ENCODE measurements around the gene MRPL14. TPM values are rescaled to one million over a fixed set of nuclear protein-coding genes. Genes with fewer than 3 reads are reported as not detected.
A peak's percentile ranks its signal among the peaks of the same experiment; 100 is the strongest.

MRPL14 gene
- total and polyA plus RNA-seq, 2 experiments from 2014 or later: 62.6 to 191 TPM

DNA sequence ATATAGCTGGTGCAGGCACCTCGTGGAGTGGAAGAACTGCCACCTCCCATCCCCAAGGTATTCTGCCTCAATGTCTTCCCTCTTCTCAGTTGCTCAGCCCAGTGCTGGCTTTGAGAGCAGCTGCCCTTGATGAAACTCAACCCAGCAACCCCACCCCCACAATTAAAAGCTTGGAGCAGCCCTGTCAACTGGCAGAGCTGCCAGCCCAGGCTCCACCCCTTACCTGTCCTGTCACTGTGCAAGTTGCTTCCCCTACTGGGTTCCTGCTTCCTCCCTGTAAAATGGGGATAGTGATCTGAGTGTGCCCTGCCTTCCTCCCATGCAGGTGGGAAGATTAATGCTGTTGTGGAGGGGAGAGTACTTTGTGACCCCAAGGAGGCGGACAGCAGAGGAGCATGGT is 4.6 kb upstream of the MRPL14 start (continued):
- TF ChIP-seq EZH2 (IDR thresholded peaks at IDR 0.05; ENCODE audit: low read depth, unreplicated experiment) (no peak), EZH2phosphoT487 (IDR thresholded peaks at IDR 0.05; ENCODE audit: unreplicated experiment) (no peak), JUNB (IDR thresholded peaks at IDR 0.05; ENCODE audit: unreplicated experiment) (no peak)

DNA sequence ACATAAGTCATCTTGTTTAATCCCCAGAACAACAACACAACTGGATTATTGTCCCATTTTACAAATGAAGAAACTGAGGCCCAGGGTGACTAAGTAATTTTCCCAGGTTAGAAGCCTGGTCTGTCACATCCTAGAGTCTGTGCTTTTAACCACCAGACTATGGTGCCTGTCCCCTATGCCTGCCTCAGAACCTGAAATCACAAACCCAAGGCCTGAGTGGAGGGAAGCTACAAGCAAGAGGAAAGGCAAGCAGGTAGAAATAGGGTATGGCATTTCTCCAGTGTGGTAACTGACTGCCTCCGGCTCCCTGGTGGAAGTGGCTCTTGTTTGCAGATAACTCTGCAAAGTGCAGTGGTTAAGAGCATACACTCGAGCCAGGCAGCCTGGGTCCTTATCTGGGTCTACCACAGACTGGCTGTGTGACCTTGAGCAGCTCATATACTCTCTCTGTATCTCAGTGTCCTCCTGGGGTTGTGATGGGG is 2.6 kb upstream of the MRPL14 start:
- peaks cover 30% of the 10 kb centered on the region for H4K20me1 ChIP-seq (replicated peaks; ENCODE audit: insufficient read depth)
- H3K4me1 Mint-ChIP-seq: peaks cover 50% of the 10 kb centered on the region

More for the DNA sequence above, 2.6 kb upstream of the MRPL14 start:
- Mint-ChIP-seq H3K36me3 (ENCODE audit: low read depth) (peaks cover 4% of the 10 kb centered on the region; the same call in 2 of the 3 replicates), H3K9me3 (no peaks in the 10 kb centered on the region; the same call in 2 of the 3 replicates), H3K27ac (no peak overlapping the region), H3K4me3 (peak overlapping the region; percentile 51; the same call in 1 of the 3 replicates), H3K27me3 (ENCODE audit: insufficient read depth, low read depth, poor library complexity) (peaks cover 26% of the 10 kb centered on the region)
- no peak overlapping the region for H3K4me2 ChIP-seq
- no peaks in the 10 kb centered on the region for H3K36me3 ChIP-seq (ENCODE audit: insufficient read depth)
- no peak overlapping the region for H3K4me3 ChIP-seq
- peaks cover 46% of the 10 kb centered on the region for H3K79me2 ChIP-seq (replicated peaks; ENCODE audit: insufficient read depth)
- no peaks in the 10 kb centered on the region for H3K27me3 ChIP-seq (ENCODE audit: insufficient read depth)
- H3K9me2 ChIP-seq (ENCODE audit: insufficient read depth): no peaks in the 10 kb centered on the region
- H3K27ac ChIP-seq (ENCODE audit: low read depth): no peak overlapping the region
- DNase-seq (ENCODE audit: low spot score): no peak
- 0 out of 2 replicates have a peak, but pooled peaks cover 12% of the 10 kb centered on the region for H3F3A ChIP-seq (replicated peaks; ENCODE audit: low read depth)
- peaks cover 44% of the 10 kb centered on the region for H3K4me1 ChIP-seq (ENCODE audit: insufficient read depth)
- no peak overlapping the region for H2AFZ ChIP-seq
- TF ChIP-seq CREB1 (CRISPR knock-in tag; IDR thresholded peaks at IDR 0.05; ENCODE audit: low read depth) (no peak), ZNF331 (CRISPR knock-in tag; IDR thresholded peaks at IDR 0.05; ENCODE audit: low read depth) (no peak), POLR2AphosphoS5 (IDR thresholded peaks at IDR 0.05; ENCODE audit: low read depth) (no peak), ZNF114 (CRISPR knock-in tag; IDR thresholded peaks at IDR 0.05) (no peak), NANOG (IDR thresholded peaks at IDR 0.05; ENCODE audit: borderline replicate concordance) (no peak), JUNB (IDR thresholded peaks at IDR 0.05; ENCODE audit: unreplicated experiment) (no peak)
- TF ChIP-seq, protein P1, sequence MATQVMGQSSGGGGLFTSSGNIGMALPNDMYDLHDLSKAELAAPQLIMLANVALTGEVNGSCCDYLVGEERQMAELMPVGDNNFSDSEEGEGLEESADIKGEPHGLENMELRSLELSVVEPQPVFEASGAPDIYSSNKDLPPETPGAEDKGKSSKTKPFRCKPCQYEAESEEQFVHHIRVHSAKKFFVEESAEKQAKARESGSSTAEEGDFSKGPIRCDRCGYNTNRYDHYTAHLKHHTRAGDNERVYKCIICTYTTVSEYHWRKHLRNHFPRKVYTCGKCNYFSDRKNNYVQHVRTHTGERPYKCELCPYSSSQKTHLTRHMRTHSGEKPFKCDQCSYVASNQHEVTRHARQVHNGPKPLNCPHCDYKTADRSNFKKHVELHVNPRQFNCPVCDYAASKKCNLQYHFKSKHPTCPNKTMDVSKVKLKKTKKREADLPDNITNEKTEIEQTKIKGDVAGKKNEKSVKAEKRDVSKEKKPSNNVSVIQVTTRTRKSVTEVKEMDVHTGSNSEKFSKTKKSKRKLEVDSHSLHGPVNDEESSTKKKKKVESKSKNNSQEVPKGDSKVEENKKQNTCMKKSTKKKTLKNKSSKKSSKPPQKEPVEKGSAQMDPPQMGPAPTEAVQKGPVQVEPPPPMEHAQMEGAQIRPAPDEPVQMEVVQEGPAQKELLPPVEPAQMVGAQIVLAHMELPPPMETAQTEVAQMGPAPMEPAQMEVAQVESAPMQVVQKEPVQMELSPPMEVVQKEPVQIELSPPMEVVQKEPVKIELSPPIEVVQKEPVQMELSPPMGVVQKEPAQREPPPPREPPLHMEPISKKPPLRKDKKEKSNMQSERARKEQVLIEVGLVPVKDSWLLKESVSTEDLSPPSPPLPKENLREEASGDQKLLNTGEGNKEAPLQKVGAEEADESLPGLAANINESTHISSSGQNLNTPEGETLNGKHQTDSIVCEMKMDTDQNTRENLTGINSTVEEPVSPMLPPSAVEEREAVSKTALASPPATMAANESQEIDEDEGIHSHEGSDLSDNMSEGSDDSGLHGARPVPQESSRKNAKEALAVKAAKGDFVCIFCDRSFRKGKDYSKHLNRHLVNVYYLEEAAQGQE (IDR thresholded peaks at IDR 0.05; ENCODE audit: unreplicated experiment): no peak
- TF ChIP-seq, protein P2, sequence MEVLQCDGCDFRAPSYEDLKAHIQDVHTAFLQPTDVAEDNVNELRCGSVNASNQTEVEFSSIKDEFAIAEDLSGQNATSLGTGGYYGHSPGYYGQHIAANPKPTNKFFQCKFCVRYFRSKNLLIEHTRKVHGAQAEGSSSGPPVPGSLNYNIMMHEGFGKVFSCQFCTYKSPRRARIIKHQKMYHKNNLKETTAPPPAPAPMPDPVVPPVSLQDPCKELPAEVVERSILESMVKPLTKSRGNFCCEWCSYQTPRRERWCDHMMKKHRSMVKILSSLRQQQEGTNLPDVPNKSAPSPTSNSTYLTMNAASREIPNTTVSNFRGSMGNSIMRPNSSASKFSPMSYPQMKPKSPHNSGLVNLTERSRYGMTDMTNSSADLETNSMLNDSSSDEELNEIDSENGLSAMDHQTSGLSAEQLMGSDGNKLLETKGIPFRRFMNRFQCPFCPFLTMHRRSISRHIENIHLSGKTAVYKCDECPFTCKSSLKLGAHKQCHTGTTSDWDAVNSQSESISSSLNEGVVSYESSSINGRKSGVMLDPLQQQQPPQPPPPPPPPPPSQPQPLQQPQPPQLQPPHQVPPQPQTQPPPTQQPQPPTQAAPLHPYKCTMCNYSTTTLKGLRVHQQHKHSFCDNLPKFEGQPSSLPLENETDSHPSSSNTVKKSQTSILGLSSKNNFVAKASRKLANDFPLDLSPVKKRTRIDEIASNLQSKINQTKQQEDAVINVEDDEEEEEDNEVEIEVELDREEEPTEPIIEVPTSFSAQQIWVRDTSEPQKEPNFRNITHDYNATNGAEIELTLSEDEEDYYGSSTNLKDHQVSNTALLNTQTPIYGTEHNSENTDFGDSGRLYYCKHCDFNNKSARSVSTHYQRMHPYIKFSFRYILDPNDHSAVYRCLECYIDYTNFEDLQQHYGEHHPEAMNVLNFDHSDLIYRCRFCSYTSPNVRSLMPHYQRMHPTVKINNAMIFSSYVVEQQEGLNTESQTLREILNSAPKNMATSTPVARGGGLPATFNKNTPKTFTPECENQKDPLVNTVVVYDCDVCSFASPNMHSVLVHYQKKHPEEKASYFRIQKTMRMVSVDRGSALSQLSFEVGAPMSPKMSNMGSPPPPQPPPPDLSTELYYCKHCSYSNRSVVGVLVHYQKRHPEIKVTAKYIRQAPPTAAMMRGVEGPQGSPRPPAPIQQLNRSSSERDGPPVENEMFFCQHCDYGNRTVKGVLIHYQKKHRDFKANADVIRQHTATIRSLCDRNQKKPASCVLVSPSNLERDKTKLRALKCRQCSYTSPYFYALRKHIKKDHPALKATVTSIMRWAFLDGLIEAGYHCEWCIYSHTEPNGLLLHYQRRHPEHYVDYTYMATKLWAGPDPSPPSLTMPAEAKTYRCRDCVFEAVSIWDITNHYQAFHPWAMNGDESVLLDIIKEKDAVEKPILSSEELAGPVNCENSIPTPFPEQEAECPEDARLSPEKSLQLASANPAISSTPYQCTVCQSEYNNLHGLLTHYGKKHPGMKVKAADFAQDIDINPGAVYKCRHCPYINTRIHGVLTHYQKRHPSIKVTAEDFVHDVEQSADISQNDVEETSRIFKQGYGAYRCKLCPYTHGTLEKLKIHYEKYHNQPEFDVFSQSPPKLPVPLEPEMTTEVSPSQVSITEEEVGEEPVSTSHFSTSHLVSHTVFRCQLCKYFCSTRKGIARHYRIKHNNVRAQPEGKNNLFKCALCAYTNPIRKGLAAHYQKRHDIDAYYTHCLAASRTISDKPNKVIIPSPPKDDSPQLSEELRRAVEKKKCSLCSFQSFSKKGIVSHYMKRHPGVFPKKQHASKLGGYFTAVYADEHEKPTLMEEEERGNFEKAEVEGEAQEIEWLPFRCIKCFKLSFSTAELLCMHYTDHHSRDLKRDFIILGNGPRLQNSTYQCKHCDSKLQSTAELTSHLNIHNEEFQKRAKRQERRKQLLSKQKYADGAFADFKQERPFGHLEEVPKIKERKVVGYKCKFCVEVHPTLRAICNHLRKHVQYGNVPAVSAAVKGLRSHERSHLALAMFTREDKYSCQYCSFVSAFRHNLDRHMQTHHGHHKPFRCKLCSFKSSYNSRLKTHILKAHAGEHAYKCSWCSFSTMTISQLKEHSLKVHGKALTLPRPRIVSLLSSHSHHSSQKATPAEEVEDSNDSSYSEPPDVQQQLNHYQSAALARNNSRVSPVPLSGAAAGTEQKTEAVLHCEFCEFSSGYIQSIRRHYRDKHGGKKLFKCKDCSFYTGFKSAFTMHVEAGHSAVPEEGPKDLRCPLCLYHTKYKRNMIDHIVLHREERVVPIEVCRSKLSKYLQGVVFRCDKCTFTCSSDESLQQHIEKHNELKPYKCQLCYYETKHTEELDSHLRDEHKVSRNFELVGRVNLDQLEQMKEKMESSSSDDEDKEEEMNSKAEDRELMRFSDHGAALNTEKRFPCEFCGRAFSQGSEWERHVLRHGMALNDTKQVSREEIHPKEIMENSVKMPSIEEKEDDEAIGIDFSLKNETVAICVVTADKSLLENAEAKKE (CRISPR knock-in tag; IDR thresholded peaks at IDR 0.05): no peak
- TF ChIP-seq, protein P3, sequence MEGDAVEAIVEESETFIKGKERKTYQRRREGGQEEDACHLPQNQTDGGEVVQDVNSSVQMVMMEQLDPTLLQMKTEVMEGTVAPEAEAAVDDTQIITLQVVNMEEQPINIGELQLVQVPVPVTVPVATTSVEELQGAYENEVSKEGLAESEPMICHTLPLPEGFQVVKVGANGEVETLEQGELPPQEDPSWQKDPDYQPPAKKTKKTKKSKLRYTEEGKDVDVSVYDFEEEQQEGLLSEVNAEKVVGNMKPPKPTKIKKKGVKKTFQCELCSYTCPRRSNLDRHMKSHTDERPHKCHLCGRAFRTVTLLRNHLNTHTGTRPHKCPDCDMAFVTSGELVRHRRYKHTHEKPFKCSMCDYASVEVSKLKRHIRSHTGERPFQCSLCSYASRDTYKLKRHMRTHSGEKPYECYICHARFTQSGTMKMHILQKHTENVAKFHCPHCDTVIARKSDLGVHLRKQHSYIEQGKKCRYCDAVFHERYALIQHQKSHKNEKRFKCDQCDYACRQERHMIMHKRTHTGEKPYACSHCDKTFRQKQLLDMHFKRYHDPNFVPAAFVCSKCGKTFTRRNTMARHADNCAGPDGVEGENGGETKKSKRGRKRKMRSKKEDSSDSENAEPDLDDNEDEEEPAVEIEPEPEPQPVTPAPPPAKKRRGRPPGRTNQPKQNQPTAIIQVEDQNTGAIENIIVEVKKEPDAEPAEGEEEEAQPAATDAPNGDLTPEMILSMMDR (conservative IDR thresholded peaks at IDR 0.05; ENCODE audit: low read depth in 2 of 2): no peak
- ATAC-seq: no peak

Measured in GM23338 (cell line).